Memory B cell (primary cell): ENCODE data around the gene EGLN3.

Source experiments
- ATAC-seq: fragments of 150-1000 bp; cut with Tn5 transposase; 2 replicates; pipeline ENCODE4 v1.10.0; 2021; ENCODE audit warnings: low read depth, mild to moderate bottlenecking, moderate library complexity
- DNase-seq, 2 donors: peaks; one replicate each; pipeline ENCODE4 v3.0.0; 2022; ENCODE audit warnings: low spot score in 2 of 2
- H3K27ac Mint-ChIP-seq: one replicate; pipeline ENCODE4 v1.8.0; 2022; ENCODE audit warnings: mild to moderate bottlenecking, moderate library complexity, mixed read lengths
- H3K27me3 Mint-ChIP-seq: one replicate; pipeline ENCODE4 v1.8.0; 2022; ENCODE audit warnings: mixed read lengths
- H3K36me3 Mint-ChIP-seq: one replicate; pipeline ENCODE4 v1.8.0; 2022; ENCODE audit warnings: mild to moderate bottlenecking, mixed read lengths
- H3K4me1 Mint-ChIP-seq: one replicate; pipeline ENCODE4 v1.8.0; 2022; ENCODE audit warnings: mixed read lengths
- H3K4me3 Mint-ChIP-seq: one replicate; pipeline ENCODE4 v1.8.0; 2022; ENCODE audit warnings: mild to moderate bottlenecking, moderate library complexity, mixed read lengths
- H3K9me3 Mint-ChIP-seq: one replicate; pipeline ENCODE4 v1.8.0; 2022; ENCODE audit warnings: mixed read lengths

Gene EGLN3

GRCh38 chr14:33950320-33951182 lies at the start of gene EGLN3:
Gene EGLN3 (minus strand): TSS chr14:33951074. CDS start chr14:33950752, 322 bp downstream.
- H3K27me3 Mint-ChIP-seq: peaks cover 10% of the 10 kb centered on the region

GRCh38 chr14:34000396-34000795 lies 49.5 kb upstream of the EGLN3 start:
- Mint-ChIP-seq H3K36me3 (no peaks in the 10 kb centered on the region), H3K4me3 (no peak overlapping the region), H3K9me3 (no peaks in the 10 kb centered on the region), H3K4me1 (no peaks in the 10 kb centered on the region), H3K27ac (no peak overlapping the region), H3K27me3 (no peaks in the 10 kb centered on the region)
- DNase-seq: no peak
- no peak for ATAC-seq

More at GRCh38 chr14:33950320-33951182, at the start of gene EGLN3:
- Mint-ChIP-seq H3K36me3 (no peaks in the 10 kb centered on the region), H3K4me3 (peak within 1 kb of the TSS; percentile 58), H3K27ac (no peak within 1 kb of the TSS), H3K9me3 (peaks cover 3% of the 10 kb centered on the region), H3K4me1 (peaks cover 8% of the 10 kb centered on the region)
- DNase-seq: peak in 1 of 2 donors; percentile 10
- no peak for ATAC-seq

DNA sequence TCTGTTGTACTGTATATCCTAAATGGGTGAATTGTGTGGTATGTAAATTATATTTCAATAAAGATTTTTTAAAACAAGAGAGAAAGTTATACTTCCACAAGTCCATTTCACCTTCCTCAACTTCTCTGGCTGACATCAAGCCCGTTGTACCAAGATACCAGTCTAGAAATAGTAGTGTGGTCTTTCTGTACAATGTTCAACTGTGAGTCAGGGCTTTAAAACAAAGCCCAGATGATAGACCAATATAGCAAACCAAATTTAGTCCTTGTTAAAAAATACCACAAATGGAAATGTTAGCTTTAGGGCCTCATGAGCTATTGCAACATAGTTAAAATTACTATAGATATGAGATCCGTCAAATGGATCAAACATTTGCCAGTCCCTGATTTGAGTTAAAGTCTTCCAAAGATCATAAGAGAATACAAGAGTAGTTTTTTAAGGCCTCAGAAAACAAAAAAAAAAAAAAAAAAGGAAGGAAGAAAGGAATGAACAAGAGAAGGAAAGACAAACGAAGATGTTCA lies 49.0 kb upstream of the EGLN3 start:
- H3K27me3 Mint-ChIP-seq: no peaks in the 10 kb centered on the region
- H3K4me3 Mint-ChIP-seq: no peak overlapping the region
- no peaks in the 10 kb centered on the region for H3K36me3 Mint-ChIP-seq
- H3K9me3 Mint-ChIP-seq: no peaks in the 10 kb centered on the region
- no peaks in the 10 kb centered on the region for H3K4me1 Mint-ChIP-seq
- H3K27ac Mint-ChIP-seq: no peak overlapping the region
- DNase-seq (no peak), ATAC-seq (no peak)

DNA sequence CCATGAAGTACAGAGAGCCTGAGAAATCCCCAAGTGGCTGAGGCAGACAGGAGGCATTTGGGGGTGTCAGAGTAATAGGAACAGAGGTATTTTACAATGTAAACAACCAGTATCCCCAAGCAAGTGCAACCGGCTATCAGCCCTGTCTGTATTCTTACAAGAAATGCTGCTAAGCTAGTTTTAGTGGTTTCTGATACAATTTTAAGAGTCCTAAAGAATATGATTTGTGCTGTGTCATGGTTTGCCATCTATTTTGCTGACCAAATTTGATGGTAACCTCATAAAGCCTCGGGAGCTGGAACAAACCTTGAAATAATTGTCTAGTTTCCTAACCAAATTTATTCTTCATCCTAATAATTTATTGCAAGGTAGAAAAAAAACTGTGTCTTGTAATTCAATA lies 46.7 kb upstream of the EGLN3 start:
- DNase-seq: no peak
- Mint-ChIP-seq H3K36me3 (no peaks in the 10 kb centered on the region), H3K4me3 (no peak overlapping the region), H3K4me1 (no peaks in the 10 kb centered on the region), H3K27ac (no peak overlapping the region), H3K27me3 (no peaks in the 10 kb centered on the region), H3K9me3 (no peaks in the 10 kb centered on the region)
- no peak for ATAC-seq

DNA sequence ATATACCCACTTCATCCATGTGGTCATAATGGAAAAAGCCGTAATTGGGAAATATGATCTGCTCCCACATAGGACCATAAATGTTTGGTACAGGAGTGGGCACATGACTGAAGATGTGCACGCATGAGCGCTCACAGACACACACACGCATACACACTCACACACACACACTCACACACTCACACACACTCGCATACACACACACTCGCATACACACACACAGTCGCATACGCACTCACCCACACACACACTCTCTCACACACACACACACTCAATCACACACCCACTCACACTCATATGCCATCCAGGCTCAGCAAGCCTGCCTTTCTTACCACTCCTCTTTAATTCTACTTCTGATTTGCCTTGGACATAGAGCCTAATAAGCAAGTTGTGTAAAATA lies 45.6 kb upstream of the EGLN3 start:
- Mint-ChIP-seq H3K4me1 (no peaks in the 10 kb centered on the region), H3K27me3 (no peaks in the 10 kb centered on the region), H3K9me3 (no peaks in the 10 kb centered on the region), H3K4me3 (no peak overlapping the region), H3K36me3 (no peaks in the 10 kb centered on the region), H3K27ac (no peak overlapping the region)
- ATAC-seq (no peak), DNase-seq (no peak)

DNA sequence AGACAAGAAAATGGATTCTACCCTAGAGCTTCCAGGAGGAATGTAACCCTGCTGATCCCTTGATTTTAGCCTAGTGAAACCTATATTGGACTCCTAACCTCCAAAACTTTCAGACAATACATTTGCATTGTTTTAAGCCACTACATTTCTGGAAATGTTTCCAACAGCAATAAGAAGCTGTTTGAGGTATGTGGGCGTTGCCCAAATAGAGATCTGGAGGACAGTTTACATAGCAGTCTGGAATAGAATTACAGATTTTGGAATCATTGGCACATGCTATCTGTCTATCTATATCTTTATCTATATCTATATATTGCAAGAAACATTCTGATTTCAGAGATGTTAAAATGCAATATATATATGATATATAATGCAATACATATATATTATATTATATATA lies 42.4 kb upstream of the EGLN3 start:
- Mint-ChIP-seq H3K36me3 (no peaks in the 10 kb centered on the region), H3K4me3 (no peak overlapping the region), H3K4me1 (no peaks in the 10 kb centered on the region), H3K27ac (no peak overlapping the region), H3K27me3 (no peaks in the 10 kb centered on the region), H3K9me3 (no peaks in the 10 kb centered on the region)
- DNase-seq: no peak
- ATAC-seq: no peak

GRCh38 chr14:33992274-33993007 lies 41.6 kb upstream of the EGLN3 start:
- Mint-ChIP-seq H3K4me3 (no peak overlapping the region), H3K27me3 (no peaks in the 10 kb centered on the region), H3K27ac (no peak overlapping the region), H3K4me1 (no peaks in the 10 kb centered on the region), H3K9me3 (no peaks in the 10 kb centered on the region), H3K36me3 (no peaks in the 10 kb centered on the region)
- DNase-seq (no peak), ATAC-seq (no peak)

- H3K9me3 Mint-ChIP-seq: no peaks in the 10 kb centered on the region
- no peak overlapping the region for H3K27ac Mint-ChIP-seq
- ATAC-seq (no peak), DNase-seq (no peak)
- no peaks in the 10 kb centered on the region for H3K4me1 Mint-ChIP-seq
- no peaks in the 10 kb centered on the region for H3K27me3 Mint-ChIP-seq
- no peaks in the 10 kb centered on the region for H3K36me3 Mint-ChIP-seq
- H3K4me3 Mint-ChIP-seq: no peak overlapping the region
These were observed 39.9 kb upstream of the EGLN3 start for GRCh38 chr14:33990790-33991189.

DNA sequence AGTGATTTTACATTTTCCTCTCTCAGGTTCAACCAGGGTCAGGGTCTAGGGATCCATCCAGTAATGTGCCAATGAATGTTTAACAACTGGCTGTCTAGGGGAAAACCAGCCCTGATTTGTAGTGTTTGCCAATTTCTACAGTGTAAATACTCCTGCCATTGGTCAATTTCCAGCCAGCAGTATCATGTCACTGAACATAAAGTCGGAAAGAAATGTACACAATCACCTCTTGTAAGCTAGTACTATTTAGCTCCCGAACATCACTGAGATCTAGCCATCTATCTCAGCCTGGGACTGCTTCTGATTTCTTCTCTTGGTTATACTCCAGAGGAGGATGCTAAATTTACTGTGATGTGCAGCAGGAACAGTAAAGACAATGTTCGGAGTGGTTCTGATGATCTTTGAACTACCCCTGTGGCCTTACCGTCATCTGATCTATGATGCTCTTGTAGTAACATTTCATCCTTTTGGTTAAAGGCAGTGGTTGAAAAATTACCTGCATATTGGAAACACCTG lies 36.7 kb upstream of the EGLN3 start:
- Mint-ChIP-seq H3K27me3 (no peaks in the 10 kb centered on the region), H3K36me3 (no peaks in the 10 kb centered on the region), H3K9me3 (no peaks in the 10 kb centered on the region), H3K4me1 (no peaks in the 10 kb centered on the region), H3K27ac (no peak overlapping the region), H3K4me3 (no peak overlapping the region)
- ATAC-seq (no peak), DNase-seq (no peak)

GRCh38 chr14:33986804-33987203 lies 35.9 kb upstream of the EGLN3 start:
- Mint-ChIP-seq H3K36me3 (no peaks in the 10 kb centered on the region), H3K27me3 (no peaks in the 10 kb centered on the region), H3K9me3 (no peaks in the 10 kb centered on the region), H3K4me3 (no peak overlapping the region), H3K4me1 (no peaks in the 10 kb centered on the region), H3K27ac (no peak overlapping the region)
- DNase-seq (no peak), ATAC-seq (no peak)

DNA sequence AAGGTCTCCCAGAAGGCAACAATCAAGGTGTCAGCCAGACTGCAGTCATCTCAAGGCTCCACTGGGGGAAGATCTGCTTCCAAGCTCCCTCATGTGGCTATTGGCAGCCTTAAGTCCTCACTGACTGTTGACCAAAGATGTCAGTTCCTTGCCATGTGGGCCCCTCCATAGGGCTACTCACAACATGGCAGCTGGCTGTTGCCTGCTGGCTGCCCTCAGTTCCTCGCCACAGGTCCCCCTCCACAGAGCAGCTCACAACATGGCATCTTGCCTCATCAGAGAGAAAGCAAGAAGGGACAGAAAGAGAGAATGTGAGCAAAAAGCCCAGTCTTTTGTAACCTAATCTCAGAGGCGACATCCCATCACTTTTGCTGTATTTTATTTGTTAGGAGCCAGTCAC lies 34.4 kb upstream of the EGLN3 start:
- no peak for DNase-seq
- Mint-ChIP-seq H3K36me3 (no peaks in the 10 kb centered on the region), H3K4me3 (no peak overlapping the region), H3K4me1 (no peaks in the 10 kb centered on the region), H3K9me3 (peaks cover 2% of the 10 kb centered on the region), H3K27me3 (no peaks in the 10 kb centered on the region), H3K27ac (no peak overlapping the region)
- ATAC-seq: no peak

GRCh38 chr14:33979613-33980276 lies 28.9 kb upstream of the EGLN3 start:
- Mint-ChIP-seq H3K36me3 (no peaks in the 10 kb centered on the region), H3K4me3 (no peak overlapping the region), H3K9me3 (peaks cover 4% of the 10 kb centered on the region), H3K27ac (no peak overlapping the region), H3K4me1 (no peaks in the 10 kb centered on the region), H3K27me3 (no peaks in the 10 kb centered on the region)
- ATAC-seq (no peak), DNase-seq (no peak)

- ATAC-seq: no peak
- H3K4me3 Mint-ChIP-seq: no peak overlapping the region
- H3K9me3 Mint-ChIP-seq: peaks cover 4% of the 10 kb centered on the region
- H3K27ac Mint-ChIP-seq: no peak overlapping the region
- no peaks in the 10 kb centered on the region for H3K27me3 Mint-ChIP-seq
- DNase-seq: no peak
- no peaks in the 10 kb centered on the region for H3K36me3 Mint-ChIP-seq
- H3K4me1 Mint-ChIP-seq: no peaks in the 10 kb centered on the region
These were observed 28.2 kb upstream of the EGLN3 start for GRCh38 chr14:33978892-33979612.
